Measurements from ENCODE around the gene CERS2. TPM values are rescaled to one million over a fixed set of nuclear protein-coding genes. Genes with fewer than 3 reads are reported as not detected.

CERS2 gene, protein sequence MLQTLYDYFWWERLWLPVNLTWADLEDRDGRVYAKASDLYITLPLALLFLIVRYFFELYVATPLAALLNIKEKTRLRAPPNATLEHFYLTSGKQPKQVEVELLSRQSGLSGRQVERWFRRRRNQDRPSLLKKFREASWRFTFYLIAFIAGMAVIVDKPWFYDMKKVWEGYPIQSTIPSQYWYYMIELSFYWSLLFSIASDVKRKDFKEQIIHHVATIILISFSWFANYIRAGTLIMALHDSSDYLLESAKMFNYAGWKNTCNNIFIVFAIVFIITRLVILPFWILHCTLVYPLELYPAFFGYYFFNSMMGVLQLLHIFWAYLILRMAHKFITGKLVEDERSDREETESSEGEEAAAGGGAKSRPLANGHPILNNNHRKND
- 55.2 and 58.3 TPM in 2 replicates for total RNA-seq
- polyA plus RNA-seq (2012) = 133 TPM

GRCh38 chr1:150974580-150975478 is at the start of gene CERS2:
Gene CERS2, minus strand, starts transcription at chr1:150974835. Its CDS starts 5,745 bp downstream, at chr1:150969090.
- DNase-seq (ENCODE audit: low read depth) = peak; percentile 85

GRCh38 chr1:151013518-151013917 is 38.9 kb upstream of the CERS2 start:
- no peak for DNase-seq (ENCODE audit: low read depth)

- DNase-seq (ENCODE audit: low read depth) = no peak
Measured at GRCh38 chr1:151012684-151013471, 38.2 kb upstream of the CERS2 start.

- DNase-seq (ENCODE audit: low read depth) = peak; percentile 20
Measured at GRCh38 chr1:151011154-151011850, 36.7 kb upstream of the CERS2 start.

DNA sequence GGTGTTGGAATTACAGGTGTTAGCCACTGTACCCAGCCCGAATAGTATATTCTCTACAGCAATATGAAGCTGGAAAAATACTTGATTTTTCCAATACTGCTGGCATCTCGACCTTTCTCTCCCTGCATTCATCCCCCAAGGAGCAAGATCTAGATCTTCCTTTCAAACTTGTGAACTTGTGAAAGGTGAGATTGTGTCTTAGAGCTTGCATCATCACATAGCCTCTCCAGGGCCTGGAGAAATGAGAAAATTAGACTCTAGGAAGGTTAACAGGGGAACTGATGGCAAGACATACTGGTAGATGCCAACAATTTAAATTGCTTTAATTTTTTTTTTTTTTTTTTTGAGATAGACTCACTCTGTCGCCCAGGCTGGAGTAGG is 35.7 kb upstream of the CERS2 start:
- no peak for DNase-seq (ENCODE audit: low read depth)

- DNase-seq (ENCODE audit: low read depth) = no peak
Measured at GRCh38 chr1:151009674-151010345, 35.2 kb upstream of the CERS2 start.

DNA sequence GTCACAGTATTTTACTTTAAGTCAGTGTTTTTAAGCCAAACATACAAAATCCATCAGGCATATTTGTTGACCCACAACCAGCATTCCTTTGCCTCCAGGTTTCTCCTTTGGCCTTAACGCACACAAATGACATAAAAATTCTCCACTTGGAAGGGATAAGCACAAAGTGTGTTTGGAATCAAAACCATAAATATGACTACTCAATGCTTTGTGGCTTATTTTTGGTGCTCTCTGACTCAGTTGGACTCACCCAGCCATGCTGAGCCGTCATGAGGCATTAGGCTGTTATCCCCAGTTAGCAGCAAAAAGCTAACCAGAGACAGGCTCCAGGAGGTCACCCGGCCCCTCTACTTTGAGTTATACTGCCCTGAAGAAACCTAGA is 34.6 kb upstream of the CERS2 start:
- no peak for DNase-seq (ENCODE audit: low read depth)

DNA sequence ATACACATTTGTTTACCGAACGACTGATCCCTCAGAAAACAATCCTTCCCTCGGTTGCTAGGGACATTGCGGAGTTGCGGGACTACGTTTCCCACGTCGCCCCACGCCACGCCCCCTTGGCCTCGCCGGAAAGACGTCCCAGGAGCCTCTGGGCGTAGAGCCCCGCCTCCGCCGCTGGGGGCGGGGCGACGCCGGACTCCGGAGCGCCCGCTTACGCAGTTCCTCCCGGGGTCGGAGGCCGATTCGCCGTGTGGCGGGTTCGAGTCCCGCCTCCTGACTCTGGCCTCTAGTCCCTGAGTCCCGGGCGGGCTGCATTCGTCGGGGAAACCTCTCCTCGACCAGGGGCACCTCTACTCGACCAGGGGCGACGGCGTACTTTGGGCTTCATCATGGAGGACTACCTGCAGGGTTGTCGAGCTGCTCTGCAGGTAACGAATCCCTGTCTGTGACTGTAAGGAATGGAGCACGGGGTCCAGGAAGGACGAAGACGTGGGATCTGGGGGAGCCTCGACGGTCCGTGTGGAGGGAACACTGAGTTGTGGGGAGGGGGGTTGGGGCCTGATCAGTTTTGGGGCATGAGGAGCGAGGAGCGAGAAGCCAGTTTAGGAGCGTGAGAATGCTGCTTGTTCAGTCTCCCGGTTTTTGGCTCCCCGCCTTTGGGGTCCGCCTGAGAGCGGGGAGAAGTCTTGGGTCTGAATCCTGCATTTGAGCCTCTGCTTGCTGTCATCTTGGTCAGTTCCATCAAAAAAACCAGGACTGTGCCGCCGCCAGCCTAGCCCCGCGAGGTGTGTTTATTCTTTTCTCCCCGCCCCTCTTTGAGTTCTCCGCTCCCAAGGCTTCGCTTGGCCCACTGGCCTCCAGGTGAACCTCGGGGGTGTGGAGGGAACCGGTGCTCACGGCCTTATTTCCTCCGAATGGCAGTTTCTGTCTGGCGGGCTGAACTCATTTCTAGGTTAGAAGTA is 33.9 kb upstream of the CERS2 start, which contains the start of gene PRUNE1:
Gene PRUNE1 (plus strand): TSS at position 206 of the 962 bp plus-strand sequence. CDS start 184 bp downstream, at position 390.
- DNase-seq (ENCODE audit: low read depth) = peak; percentile 96

GRCh38 chr1:151007853-151008243 is 33.2 kb upstream of the CERS2 start:
- DNase-seq (ENCODE audit: low read depth) = no peak

- DNase-seq (ENCODE audit: low read depth) = peak; percentile 91
Measured at GRCh38 chr1:151006327-151007052, 31.9 kb upstream of the CERS2 start, which contains the start of gene MINDY1. Gene MINDY1, minus strand, starts transcription at chr1:151006902. Its CDS starts 4,285 bp downstream, at chr1:151002617.

DNA sequence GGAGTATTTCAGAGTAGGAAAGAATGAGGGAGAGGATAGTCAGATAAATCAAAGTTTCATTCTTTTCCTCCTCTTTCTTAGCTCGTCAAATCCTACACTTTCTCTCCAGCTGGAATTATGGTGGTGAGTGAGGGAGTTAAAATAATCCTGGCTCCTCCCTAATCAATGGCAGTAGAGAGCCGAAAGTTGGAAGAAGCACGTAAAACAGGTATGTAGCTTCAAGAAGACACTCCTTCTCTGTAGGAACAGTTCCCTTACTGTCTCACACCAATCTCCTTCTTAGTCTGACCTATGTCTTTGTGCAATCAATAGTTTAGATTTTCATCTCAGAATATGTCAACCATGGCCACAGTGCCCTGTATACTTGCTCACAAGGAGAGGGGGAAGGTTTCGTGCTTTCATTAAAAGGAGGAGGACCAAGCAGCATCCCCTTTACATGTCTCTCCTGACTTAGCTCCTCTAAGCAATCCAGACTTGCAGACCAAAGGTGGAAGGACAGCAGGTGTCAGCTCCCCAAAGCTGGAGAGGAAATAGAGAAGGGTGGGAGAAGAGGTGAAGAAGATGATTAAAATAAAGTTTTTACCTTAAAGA is 31.2 kb upstream of the CERS2 start:
- no peak for DNase-seq (ENCODE audit: low read depth)

DNA sequence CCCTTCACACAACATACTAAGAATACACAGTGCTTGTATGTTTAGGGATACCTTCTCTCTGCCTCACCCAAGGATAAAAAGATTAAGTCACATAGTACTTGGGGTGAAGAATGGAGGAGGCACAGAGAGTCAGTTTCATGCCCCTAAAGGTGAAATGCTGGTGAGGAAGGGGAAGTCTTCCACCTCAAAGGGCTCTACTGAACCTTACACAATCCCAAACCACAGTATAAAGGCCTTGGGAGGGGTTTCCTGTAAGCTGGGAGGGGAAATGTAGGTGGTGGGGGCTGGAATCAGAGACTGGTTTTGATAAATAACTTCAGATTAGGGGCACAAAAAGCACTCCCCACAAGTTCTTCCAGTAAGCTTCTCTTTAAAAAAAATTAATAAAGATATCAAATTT is 28.5 kb upstream of the CERS2 start:
- DNase-seq (ENCODE audit: low read depth) = no peak

DNA sequence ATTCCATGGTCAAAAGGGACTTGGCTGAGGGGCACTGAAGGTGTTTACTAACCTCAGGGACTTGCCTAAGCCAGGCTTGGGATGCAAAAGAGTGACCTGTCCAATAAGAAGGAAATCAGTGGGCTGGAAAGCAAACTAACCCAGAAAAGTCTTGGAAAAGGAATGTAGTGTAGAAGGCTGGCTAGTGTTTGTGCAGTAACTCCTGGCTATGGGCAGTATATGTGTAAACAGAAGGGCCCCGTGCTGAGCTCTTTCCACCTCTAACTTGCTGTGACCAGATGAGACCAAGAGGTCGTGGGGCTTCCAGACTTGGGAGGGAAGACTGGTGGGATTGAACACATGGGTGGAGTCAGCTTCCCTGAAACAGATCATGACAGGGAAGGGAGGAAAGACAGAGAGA is 28.0 kb upstream of the CERS2 start:
- DNase-seq (ENCODE audit: low read depth) = no peak

GRCh38 chr1:151002051-151002450 is 27.4 kb upstream of the CERS2 start:
- no peak for DNase-seq (ENCODE audit: low read depth)

- DNase-seq (ENCODE audit: low read depth) = no peak
Measured at GRCh38 chr1:151001602-151002001, 27.0 kb upstream of the CERS2 start.

GRCh38 chr1:151000408-151000807 is 25.8 kb upstream of the CERS2 start:
- no peak for DNase-seq (ENCODE audit: low read depth)

- peak; percentile 26 for DNase-seq (ENCODE audit: low read depth)
Measured at GRCh38 chr1:150999926-151000325, 25.3 kb upstream of the CERS2 start.

Data from myocyte (in vitro differentiated cells).